ENCODE results near the gene HCN1. TPM values are rescaled to one million over a fixed set of nuclear protein-coding genes. Genes with fewer than 3 reads are reported as not detected.
"Not testable (repeated sequence)": the region's sequence is repeated elsewhere in the genome, so short reads cannot be mapped to it uniquely, and the experiment has no call there.

The HCN1 gene
- total RNA-seq, 1 donor from 2014 or later, result 1.2 TPM

DNA sequence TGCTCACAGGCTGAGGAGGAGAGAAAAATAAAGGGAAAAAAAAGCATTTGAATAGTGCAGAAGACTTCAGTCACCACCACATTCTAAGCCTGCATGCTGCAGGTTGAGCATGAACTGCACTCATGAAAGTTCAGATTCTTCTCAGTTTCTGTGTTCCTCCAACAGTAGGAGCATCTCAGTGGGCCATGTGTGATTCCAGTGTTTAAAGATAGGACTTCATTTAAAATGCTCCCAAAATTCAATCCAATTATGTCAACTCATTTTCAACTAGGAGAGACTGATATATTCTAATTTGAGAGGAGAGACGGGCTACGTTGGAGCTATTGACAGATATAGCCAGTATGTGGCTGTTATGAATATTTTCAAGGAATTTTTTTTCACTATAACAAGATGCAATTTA is 186.8 kb downstream of the HCN1 start:
- TF ChIP-seq CTCF (conservative IDR thresholded peaks at IDR 0.05), result no peak
- H3K36me3 Mint-ChIP-seq (ENCODE audit: low read depth), result no peaks in the 10 kb centered on the region

GRCh38 chr5:45508135-45508534 is 188.0 kb downstream of the HCN1 start:
- H3K4me3 Mint-ChIP-seq, result no peak overlapping the region
- peaks cover 4% of the 10 kb centered on the region for H3K4me1 Mint-ChIP-seq
- no peaks in the 10 kb centered on the region for H3K36me3 Mint-ChIP-seq (ENCODE audit: low read depth)
- no peaks in the 10 kb centered on the region for H3K9me3 Mint-ChIP-seq
- H3K27me3 Mint-ChIP-seq (ENCODE audit: low read depth), result no peaks in the 10 kb centered on the region
- no peak for DNase-seq (ENCODE audit: low read depth, low spot score)
- no peak for TF ChIP-seq CTCF (conservative IDR thresholded peaks at IDR 0.05)
- H3K27ac Mint-ChIP-seq (ENCODE audit: unreplicated experiment), result no peak overlapping the region

More for the DNA sequence above, 186.8 kb downstream of the HCN1 start:
- Mint-ChIP-seq H3K4me1 (peaks cover 4% of the 10 kb centered on the region), H3K9me3 (no peaks in the 10 kb centered on the region), H3K27me3 (ENCODE audit: low read depth) (no peaks in the 10 kb centered on the region), H3K4me3 (no peak overlapping the region), H3K27ac (ENCODE audit: unreplicated experiment) (no peak overlapping the region)
- DNase-seq (ENCODE audit: low read depth, low spot score), result no peak

DNA sequence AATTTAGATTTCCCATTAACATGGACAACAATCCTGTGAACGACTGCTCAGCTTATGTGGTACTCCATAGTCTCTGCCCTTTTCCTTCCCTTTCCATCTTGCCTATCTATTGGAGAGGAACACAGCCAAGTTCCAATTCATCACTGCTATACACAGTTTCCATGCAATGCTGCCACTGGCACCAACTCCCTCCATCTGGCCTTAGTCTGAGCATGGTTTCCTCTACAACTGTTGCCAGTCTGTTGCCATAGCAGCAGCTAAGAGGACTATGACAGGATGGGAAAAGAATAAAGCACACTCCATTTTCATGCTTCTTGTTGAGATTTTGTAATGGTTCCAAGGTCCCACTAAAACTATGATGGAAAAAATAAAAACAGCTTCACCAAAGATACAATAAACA is 189.0 kb downstream of the HCN1 start:
- H3K27ac Mint-ChIP-seq (ENCODE audit: unreplicated experiment), result no peak overlapping the region
- no peak for TF ChIP-seq CTCF (conservative IDR thresholded peaks at IDR 0.05)
- H3K9me3 Mint-ChIP-seq, result no peaks in the 10 kb centered on the region
- no peaks in the 10 kb centered on the region for H3K36me3 Mint-ChIP-seq (ENCODE audit: low read depth)
- H3K4me3 Mint-ChIP-seq, result no peak overlapping the region
- H3K4me1 Mint-ChIP-seq, result peaks cover 4% of the 10 kb centered on the region
- H3K27me3 Mint-ChIP-seq (ENCODE audit: low read depth), result no peaks in the 10 kb centered on the region
- DNase-seq (ENCODE audit: low read depth, low spot score), result no peak

DNA sequence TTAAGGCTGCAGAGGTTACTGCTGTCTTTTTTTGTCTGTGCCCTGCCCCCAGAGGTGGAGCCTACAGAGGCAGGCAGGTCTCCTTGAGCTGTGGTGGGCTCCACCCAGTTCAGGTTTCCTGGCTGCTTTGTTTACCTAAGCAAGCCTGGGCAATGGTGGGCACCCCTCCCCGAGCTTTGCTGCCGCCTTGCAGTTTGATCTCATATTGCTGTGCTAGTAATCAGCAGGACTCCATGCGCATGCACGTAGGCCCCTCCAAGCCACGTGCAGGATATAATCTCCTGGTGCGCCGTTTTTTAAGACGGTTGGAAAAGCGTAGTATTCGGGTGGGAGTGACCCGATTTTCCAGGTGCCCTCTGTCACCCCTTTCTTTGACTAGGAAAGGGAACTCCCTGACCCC is 197.2 kb downstream of the HCN1 start:
- H3K9me3 Mint-ChIP-seq; DNase-seq (ENCODE audit: low read depth, low spot score); H3K27me3 Mint-ChIP-seq (ENCODE audit: low read depth); H3K36me3 Mint-ChIP-seq (ENCODE audit: low read depth); H3K4me1 Mint-ChIP-seq; H3K27ac Mint-ChIP-seq (ENCODE audit: unreplicated experiment); H3K4me3 Mint-ChIP-seq: not testable (repeated sequence)

GRCh38 chr5:45491368-45491767 is 204.8 kb downstream of the HCN1 start:
- Mint-ChIP-seq H3K4me1 (no peaks in the 10 kb centered on the region), H3K27ac (ENCODE audit: unreplicated experiment) (peak overlapping the region; percentile 9), H3K27me3 (ENCODE audit: low read depth) (no peaks in the 10 kb centered on the region), H3K36me3 (ENCODE audit: low read depth) (no peaks in the 10 kb centered on the region), H3K9me3 (no peaks in the 10 kb centered on the region), H3K4me3 (no peak overlapping the region)
- no peak for DNase-seq (ENCODE audit: low read depth, low spot score)
- no peak for TF ChIP-seq CTCF (conservative IDR thresholded peaks at IDR 0.05)

- DNase-seq (ENCODE audit: low read depth, low spot score), result no peak
- Mint-ChIP-seq H3K27ac (ENCODE audit: unreplicated experiment) (no peak overlapping the region), H3K27me3 (ENCODE audit: low read depth) (no peaks in the 10 kb centered on the region), H3K9me3 (no peaks in the 10 kb centered on the region), H3K36me3 (ENCODE audit: low read depth) (no peaks in the 10 kb centered on the region), H3K4me3 (no peak overlapping the region), H3K4me1 (no peaks in the 10 kb centered on the region)
- no peak for TF ChIP-seq CTCF (conservative IDR thresholded peaks at IDR 0.05)
Measured at GRCh38 chr5:45484781-45485180, 211.4 kb downstream of the HCN1 start.

All from neural crest cell (in vitro differentiated cells).